BJ (cell line): Measurements from ENCODE around the gene DNMT1. TPM values are rescaled to one million over a fixed set of nuclear protein-coding genes. Genes with fewer than 3 reads are reported as not detected.

Source experiments
- CTCF ChIA-PET: fragments of 350-600 bp; formaldehyde crosslinking; extraction: SDS; loops from one replicate; lab custom pipeline; 2021; ENCODE audit warnings: antibody characterized with exemption, inconsistent platforms; lab: Yijun Ruan, JAX
- POLR2A ChIA-PET: fragments of 300-600 bp; sonication (Branson Sonifier 250); formaldehyde crosslinking; extraction: SDS; loops from one replicate; lab custom pipeline; 2021; ENCODE audit warnings: antibody characterized with exemption; lab: Charles Lee
- DNase-seq: peaks from one replicate; pipeline ENCODE4 v3.0.0-alpha.2; 2011; ENCODE audit warnings: low read depth
- H3K27me3 ChIP-seq: 2 replicates; pipeline ENCODE4 v1.6.0; 2011; ENCODE audit warnings: low read length; ENCODE audit not compliant: control insufficient read depth, insufficient read depth
- H3K36me3 ChIP-seq: 2 replicates; pipeline ENCODE4 v1.5.1; 2011; ENCODE audit warnings: low read length; ENCODE audit not compliant: control insufficient read depth, insufficient read depth
- H3K4me3 ChIP-seq: 2 replicates; pipeline ENCODE4 v1.5.1; 2011; ENCODE audit warnings: low read depth, mild to moderate bottlenecking, control low read depth, low read length
- polyA plus RNA-seq: library from polyadenylated mRNA; depleted of rRNA; stranded (reverse); fragments of >200 nt; gene quantifications from 2 replicates; pipeline ENCODE4 v1.2.3, GENCODE V29; 2011
- TF ChIP-seq, protein P1 (sequence below): IDR thresholded peaks from 2 replicates; pipeline ENCODE4 v1.5.1; 2011; ENCODE audit warnings: low read depth, mild to moderate bottlenecking, control low read depth, inconsistent platforms, low read length, moderate library complexity; ENCODE audit not compliant: insufficient read depth

DNMT1 gene
- polyA plus RNA-seq, 1 experiment: 31.5 TPM

DNA sequence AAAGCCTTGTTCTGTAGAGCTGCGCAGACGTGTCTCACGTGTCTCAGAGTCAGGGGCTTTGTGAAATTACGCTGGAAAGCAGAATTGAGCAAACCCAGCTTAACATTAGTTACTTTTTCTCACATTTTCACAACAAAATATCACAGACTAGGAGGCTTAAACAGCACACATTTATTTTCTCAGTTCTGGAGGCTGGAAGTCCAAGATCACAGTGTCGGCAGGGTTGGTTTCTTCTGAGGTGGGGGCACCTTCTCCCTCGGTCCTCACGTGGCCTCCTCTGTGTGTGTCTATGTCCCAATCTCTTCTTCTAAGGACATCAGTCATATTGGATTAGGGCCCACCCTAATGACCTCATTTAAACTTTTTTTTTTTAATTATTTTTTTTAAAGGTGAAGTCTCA lies 70.3 kb downstream of the DNMT1 start:
- ChIA-PET CTCF (interaction anchor here (0.9 to 1.1 kb wide), 2 partner anchors 8 to 105 kb away, joined by 3 read pairs; no protein-coding TSS in a partner anchor), POLR2A (no interaction called here)
- H3K27me3 ChIP-seq: no peaks in the 10 kb centered on the region
- DNase-seq: no peak
- no peaks in the 10 kb centered on the region for H3K36me3 ChIP-seq
- H3K4me3 ChIP-seq: no peak overlapping the region
- TF ChIP-seq, protein P1, sequence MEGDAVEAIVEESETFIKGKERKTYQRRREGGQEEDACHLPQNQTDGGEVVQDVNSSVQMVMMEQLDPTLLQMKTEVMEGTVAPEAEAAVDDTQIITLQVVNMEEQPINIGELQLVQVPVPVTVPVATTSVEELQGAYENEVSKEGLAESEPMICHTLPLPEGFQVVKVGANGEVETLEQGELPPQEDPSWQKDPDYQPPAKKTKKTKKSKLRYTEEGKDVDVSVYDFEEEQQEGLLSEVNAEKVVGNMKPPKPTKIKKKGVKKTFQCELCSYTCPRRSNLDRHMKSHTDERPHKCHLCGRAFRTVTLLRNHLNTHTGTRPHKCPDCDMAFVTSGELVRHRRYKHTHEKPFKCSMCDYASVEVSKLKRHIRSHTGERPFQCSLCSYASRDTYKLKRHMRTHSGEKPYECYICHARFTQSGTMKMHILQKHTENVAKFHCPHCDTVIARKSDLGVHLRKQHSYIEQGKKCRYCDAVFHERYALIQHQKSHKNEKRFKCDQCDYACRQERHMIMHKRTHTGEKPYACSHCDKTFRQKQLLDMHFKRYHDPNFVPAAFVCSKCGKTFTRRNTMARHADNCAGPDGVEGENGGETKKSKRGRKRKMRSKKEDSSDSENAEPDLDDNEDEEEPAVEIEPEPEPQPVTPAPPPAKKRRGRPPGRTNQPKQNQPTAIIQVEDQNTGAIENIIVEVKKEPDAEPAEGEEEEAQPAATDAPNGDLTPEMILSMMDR: no peak

DNA sequence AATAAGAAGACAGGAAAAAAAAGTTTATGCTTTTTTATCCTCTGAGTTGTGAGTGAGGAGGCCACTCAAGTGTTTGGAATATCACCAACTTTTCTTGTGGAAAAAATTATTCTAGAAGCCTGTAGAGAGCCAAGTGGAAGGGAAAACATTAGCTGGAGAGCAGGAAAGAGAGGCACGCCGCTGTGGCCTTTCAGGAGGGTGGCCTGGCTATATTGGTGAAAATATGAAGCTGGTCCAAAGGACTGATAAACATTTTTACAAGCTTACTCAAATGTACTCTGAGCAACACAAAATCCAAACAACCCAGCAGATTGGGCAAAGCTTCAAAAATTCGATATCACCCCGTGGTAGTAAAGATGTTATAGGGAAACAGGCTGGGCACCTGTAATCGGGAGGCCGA lies 72.7 kb downstream of the DNMT1 start:
- TF ChIP-seq, protein P1: no peak
- ChIA-PET POLR2A (no interaction called here), CTCF (interaction anchor here (0.6 to 4.1 kb wide), 6 partner anchors 9 to 304 kb away, joined by 3 to 32 read pairs (median 4); no protein-coding TSS in a partner anchor)
- DNase-seq: peak; percentile 21
- peaks cover 7% of the 10 kb centered on the region for H3K36me3 ChIP-seq
- no peaks in the 10 kb centered on the region for H3K27me3 ChIP-seq
- H3K4me3 ChIP-seq: no peak overlapping the region

DNA sequence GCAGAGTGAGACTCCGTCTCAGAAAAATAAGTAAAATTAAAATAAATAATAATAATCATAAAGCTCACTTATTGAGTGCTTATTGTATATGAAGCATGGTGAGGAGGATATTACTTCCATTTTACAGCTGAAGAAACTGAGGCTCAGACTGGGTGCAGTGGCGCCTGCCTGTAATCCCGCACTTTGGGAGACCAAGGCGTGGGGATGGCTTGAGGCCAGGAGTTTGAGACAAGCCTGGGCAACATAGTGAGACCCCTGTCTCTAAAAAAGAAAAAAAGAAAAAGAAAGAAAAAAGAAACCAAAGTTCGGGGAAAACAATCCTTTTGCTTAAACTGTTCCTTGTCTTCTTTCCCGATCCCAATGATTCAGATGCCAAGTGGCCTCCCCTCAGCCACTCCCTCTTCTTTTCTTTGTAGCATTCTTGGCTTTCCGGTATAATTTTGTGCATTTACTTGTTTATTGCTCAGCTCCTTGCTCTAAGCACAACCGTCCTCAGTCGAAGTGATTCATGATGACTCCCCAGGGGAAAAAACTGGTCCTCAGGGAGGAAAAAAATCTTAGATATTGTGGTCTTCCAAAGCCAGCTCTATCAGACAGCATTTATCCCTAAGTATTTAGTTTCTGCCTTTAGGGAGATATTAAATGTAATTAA lies 74.1 kb downstream of the DNMT1 start:
- ChIA-PET CTCF (interaction anchor here (0.6 to 4.1 kb wide), 10 partner anchors 8 to 129 kb away, joined by 3 to 32 read pairs (median 4); partner anchors contain the start of gene ANGPTL6), POLR2A (interaction anchor here (0.9 kb wide), 1 partner anchor 25 kb away, joined by 5 read pairs; no protein-coding TSS in a partner anchor)
- peak; percentile 68 for DNase-seq
- peaks cover 17% of the 10 kb centered on the region for H3K36me3 ChIP-seq
- H3K27me3 ChIP-seq: no peaks in the 10 kb centered on the region
- H3K4me3 ChIP-seq: no peak overlapping the region; the same call in 1 of the 2 replicates
- TF ChIP-seq, protein P1: no peak

DNA sequence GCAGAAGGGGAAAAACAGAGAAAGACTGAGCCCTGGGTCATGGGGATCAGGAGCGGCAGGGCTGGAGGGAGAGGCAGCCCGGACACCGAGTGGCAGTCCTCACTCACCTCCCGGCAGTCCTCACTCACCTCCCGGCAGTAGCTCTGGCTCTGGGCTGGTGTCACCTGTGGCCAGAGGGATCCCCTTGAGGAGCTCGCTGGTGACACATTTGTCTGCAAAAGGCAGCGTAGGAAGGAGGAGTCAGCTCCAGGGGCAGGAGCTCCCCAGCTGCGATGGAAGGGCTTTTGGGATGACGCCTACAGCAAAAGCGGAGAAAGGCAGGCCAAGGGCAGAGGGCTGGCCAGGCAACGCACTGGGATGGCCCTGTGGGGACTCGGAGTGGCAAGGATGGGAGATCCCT lies 75.8 kb downstream of the DNMT1 start:
- Histone ChIP-seq H3K27me3 (no peaks in the 10 kb centered on the region), H3K4me3 (peak overlapping the region; percentile 88), H3K36me3 (peaks cover 29% of the 10 kb centered on the region)
- DNase-seq: no peak
- ChIA-PET POLR2A (no interaction called here), CTCF (interaction anchor here (0.9 to 1.3 kb wide), 3 partner anchors 13 to 131 kb away, joined by 3 to 7 read pairs (median 6); no protein-coding TSS in a partner anchor)
- TF ChIP-seq, protein P1: no peak

DNA sequence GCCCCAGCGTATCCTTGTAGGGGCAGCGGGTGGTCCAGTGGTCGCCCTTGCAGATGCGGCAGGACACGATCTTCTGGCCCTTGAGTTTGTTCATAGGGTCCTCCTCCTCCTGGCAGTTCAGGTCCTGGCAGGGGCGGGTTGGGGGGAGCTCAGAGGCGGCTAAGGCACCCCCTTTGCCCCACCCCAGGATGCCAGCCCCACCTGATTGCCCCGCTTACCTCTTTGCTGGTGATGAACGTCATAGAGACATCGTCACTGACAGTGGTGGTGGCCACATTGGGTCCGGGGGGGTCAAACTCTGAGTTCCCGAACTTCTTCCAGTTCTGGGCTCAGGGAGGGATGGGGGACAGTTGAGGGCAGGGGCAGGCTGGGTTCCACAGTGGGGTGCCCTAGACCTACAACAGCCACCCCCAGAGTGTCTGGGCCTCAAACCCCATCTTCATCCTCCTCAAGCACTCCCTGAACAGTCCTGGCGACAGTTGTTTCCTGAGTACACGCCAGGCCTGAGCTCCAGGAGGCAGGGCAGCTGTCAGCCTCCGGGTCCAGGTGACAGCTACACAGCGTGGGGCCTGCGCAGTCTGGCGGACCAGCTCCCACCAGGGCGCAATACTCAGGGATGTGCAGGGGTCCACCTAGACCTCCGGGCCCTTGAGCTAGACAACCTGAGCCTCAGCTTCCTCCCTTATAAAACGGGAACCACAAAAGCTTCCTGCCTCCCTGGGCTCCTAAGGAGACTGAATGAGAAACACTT lies 77.7 kb downstream of the DNMT1 start:
- ChIA-PET CTCF (interaction anchor here (1.5 to 1.8 kb wide), 2 partner anchors 18 to 133 kb away, joined by 4 to 6 read pairs; no protein-coding TSS in a partner anchor), POLR2A (no interaction called here)
- H3K27me3 ChIP-seq: no peaks in the 10 kb centered on the region
- H3K36me3 ChIP-seq: peaks cover 29% of the 10 kb centered on the region
- no peak overlapping the region for H3K4me3 ChIP-seq
- TF ChIP-seq, protein P1: no peak
- no peak for DNase-seq
